ENCODE data around the gene CYSRT1.

DNA sequence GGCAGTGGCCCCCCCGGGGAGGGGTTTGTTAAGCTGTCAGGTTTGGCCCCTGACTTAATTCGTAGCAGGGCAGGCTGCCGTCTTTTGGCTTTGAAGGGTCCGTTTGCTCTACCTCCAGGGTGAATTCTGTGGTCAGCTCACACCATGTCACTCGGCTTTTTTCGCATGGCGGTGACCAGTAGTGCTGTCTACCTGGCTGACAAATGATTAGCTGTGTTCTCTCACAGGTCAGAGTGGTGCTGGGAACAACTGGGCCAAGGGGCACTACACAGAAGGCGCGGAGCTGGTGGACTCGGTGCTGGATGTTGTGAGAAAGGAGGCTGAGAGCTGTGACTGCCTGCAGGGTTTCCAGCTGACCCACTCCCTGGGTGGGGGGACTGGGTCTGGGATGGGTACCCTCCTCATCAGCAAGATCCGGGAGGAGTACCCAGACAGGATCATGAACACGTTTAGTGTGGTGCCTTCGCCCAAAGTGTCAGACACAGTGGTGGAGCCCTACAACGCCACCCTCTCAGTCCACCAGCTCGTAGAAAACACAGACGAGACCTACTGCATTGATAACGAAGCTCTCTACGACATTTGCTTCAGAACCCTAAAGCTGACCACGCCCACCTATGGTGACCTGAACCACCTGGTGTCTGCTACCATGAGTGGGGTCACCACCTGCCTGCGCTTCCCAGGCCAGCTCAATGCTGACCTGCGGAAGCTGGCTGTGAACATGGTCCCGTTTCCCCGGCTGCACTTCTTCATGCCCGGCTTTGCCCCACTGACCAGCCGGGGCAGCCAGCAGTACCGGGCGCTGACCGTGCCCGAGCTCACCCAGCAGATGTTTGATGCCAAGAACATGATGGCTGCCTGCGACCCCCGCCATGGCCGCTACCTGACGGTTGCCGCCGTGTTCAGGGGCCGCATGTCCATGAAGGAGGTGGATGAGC lies 17.6 kb downstream of the CYSRT1 start:
- TF ChIP-seq, protein P1, sequence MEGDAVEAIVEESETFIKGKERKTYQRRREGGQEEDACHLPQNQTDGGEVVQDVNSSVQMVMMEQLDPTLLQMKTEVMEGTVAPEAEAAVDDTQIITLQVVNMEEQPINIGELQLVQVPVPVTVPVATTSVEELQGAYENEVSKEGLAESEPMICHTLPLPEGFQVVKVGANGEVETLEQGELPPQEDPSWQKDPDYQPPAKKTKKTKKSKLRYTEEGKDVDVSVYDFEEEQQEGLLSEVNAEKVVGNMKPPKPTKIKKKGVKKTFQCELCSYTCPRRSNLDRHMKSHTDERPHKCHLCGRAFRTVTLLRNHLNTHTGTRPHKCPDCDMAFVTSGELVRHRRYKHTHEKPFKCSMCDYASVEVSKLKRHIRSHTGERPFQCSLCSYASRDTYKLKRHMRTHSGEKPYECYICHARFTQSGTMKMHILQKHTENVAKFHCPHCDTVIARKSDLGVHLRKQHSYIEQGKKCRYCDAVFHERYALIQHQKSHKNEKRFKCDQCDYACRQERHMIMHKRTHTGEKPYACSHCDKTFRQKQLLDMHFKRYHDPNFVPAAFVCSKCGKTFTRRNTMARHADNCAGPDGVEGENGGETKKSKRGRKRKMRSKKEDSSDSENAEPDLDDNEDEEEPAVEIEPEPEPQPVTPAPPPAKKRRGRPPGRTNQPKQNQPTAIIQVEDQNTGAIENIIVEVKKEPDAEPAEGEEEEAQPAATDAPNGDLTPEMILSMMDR (IDR thresholded peaks at IDR 0.05; ENCODE audit: insufficient read depth, low read depth, low read length) = no peak
- TF ChIP-seq EZH2 (IDR thresholded peaks at IDR 0.05; ENCODE audit: insufficient read depth, low read length) = no peak
